ENCODE measurements around the gene CSNK2B. TPM values are rescaled to one million over a fixed set of nuclear protein-coding genes. Genes with fewer than 3 reads are reported as not detected.
"Not testable (repeated sequence)": the region's sequence is repeated elsewhere in the genome, so short reads cannot be mapped to it uniquely, and the experiment has no call there.

The CSNK2B gene
- total RNA-seq, 1 donor from 2014 or later = 96.3 TPM

- intact Hi-C loops (cut with DNase I) = loop anchor here (2.0 kb wide), 1 partner anchor 26 kb away; the partner anchor contains the start of gene DDAH2
- DNase-seq (ENCODE audit: low spot score) = peak; percentile 100
These were observed 37.2 kb downstream of the CSNK2B start, which contains the start of gene ABHD16A for GRCh38 chr6:31702819-31703716. Gene ABHD16A, minus strand, starts transcription at chr6:31703324. Its CDS starts 43 bp downstream, at chr6:31703281.

GRCh38 chr6:31705931-31706330 lies 40.1 kb downstream of the CSNK2B start:
- intact Hi-C loops (cut with DNase I) = no loop called here
- no peak for DNase-seq (ENCODE audit: low spot score)

GRCh38 chr6:31706599-31706998 lies 40.7 kb downstream of the CSNK2B start, which contains the start of gene LY6G6F:
Gene LY6G6F, plus strand, starts transcription at chr6:31706866. Its CDS starts 41 bp downstream, at chr6:31706907.
- DNase-seq (ENCODE audit: low spot score) = no peak

GRCh38 chr6:31707701-31708100 lies 41.8 kb downstream of the CSNK2B start:
- no peak for DNase-seq (ENCODE audit: low spot score)
- intact Hi-C loops (cut with DNase I) = no loop called here

More at GRCh38 chr6:31706599-31706998, 40.7 kb downstream of the CSNK2B start, which contains the start of gene LY6G6F:
- intact Hi-C loops (cut with DNase I) = no loop called here

DNA sequence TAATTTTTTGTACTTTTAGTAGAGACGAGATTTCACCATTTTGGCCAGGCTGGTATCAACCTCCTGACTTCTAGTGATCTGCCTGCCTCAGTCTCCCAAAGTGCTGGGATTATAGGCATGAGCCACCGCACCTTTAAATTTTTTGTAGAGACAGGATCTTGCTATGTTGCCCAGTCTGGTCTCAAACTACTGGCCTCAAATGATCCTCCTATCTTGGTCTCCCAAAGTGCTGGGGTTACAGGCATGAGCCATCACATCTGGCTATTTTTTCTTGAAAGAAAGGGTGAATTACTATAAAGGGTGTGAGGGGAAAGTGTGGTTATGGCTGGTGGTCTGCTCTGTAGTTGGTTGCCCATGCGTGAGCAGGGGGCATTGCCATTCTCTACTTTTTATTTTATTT lies 42.3 kb downstream of the CSNK2B start:
- intact Hi-C loops (cut with DNase I) = no loop called here

GRCh38 chr6:31709157-31709556 lies 43.3 kb downstream of the CSNK2B start:
- DNase-seq (ENCODE audit: low spot score); intact Hi-C loops (cut with DNase I): not testable (repeated sequence)

More for the DNA sequence above, 42.3 kb downstream of the CSNK2B start:
- no peak for DNase-seq (ENCODE audit: low spot score)

DNA sequence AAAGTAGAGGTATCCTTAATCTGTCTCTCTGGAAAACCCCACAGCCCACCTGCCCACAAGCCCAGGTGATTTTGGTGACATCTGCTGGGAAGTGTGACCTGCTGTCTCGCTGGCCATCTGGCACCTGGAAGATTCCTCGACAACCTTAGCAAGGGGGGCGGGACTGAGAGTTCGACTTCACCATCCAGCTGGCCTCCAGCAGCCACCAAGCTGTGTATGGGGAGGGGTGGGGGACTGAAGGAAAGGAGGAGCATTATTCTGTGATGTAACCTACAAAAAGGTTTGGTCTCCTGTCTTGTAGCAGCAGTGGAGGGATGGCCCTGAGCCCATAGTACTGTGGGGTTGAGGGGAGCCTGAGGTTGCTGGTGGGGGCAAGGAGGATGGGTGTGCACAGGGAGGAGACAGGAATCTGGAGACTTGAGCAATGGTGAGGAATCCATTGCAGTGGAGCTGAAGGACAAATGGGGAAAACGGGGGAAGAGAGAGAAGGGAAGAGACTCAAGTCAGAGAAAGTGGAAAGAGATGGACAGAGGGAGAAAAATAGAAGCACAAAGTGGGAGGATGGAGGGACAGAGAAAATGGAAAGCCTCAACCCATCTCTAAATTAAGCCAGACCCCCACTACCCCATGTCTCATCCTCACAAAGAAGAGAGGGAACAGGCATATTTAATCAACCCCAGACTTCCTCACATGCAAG lies 44.8 kb downstream of the CSNK2B start:
- no peak for DNase-seq (ENCODE audit: low spot score)
- intact Hi-C loops (cut with DNase I) = no loop called here

GRCh38 chr6:31711233-31711632 lies 45.4 kb downstream of the CSNK2B start:
- DNase-seq (ENCODE audit: low spot score) = no peak
- intact Hi-C loops (cut with DNase I) = no loop called here

DNA sequence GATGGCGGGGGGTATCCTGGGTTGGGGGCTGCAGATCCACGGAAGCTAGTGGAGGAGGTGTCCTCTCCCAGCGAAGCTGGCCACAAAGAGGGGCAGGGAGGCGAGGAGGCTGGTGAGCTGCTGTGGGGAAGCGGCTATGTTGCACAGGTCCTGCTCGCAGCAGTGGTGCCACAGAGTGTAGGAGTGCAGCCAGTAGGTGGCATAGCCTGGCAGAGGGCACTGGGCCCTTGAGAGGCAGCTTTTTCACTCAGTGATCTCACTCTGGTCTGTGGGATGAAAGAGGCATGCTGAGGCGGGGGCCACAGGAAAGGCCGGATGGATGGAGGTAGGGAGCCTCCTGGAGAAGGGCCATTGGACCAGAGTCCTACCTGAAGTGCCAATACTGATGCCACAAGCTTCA lies 46.4 kb downstream of the CSNK2B start:
- no peak for DNase-seq (ENCODE audit: low spot score)
- intact Hi-C loops (cut with DNase I) = no loop called here

DNA sequence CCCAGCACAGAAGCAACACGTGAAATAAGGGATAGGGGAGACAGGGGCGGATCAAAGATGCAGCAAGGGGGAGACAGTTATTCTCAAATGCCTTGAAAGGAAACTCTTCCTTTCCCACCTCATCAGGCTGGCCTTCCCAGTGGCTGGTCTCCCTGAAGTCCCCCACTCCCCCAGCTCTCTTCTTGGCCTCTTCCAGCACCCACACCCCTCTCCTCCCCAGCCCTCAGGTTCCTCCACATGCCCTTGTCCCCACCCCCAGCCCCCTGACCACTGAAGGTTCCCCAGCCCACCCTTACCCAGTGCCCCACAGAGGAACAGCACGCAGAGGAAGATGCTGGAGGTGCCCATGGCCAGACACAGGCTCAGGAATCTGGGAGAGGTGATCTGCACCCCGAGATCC lies 47.6 kb downstream of the CSNK2B start:
- intact Hi-C loops (cut with DNase I) = no loop called here

GRCh38 chr6:31713991-31714684 lies 48.3 kb downstream of the CSNK2B start:
- intact Hi-C loops (cut with DNase I) = no loop called here
- no peak for DNase-seq (ENCODE audit: low spot score)

More for the DNA sequence above, 47.6 kb downstream of the CSNK2B start:
- no peak for DNase-seq (ENCODE audit: low spot score)

DNA sequence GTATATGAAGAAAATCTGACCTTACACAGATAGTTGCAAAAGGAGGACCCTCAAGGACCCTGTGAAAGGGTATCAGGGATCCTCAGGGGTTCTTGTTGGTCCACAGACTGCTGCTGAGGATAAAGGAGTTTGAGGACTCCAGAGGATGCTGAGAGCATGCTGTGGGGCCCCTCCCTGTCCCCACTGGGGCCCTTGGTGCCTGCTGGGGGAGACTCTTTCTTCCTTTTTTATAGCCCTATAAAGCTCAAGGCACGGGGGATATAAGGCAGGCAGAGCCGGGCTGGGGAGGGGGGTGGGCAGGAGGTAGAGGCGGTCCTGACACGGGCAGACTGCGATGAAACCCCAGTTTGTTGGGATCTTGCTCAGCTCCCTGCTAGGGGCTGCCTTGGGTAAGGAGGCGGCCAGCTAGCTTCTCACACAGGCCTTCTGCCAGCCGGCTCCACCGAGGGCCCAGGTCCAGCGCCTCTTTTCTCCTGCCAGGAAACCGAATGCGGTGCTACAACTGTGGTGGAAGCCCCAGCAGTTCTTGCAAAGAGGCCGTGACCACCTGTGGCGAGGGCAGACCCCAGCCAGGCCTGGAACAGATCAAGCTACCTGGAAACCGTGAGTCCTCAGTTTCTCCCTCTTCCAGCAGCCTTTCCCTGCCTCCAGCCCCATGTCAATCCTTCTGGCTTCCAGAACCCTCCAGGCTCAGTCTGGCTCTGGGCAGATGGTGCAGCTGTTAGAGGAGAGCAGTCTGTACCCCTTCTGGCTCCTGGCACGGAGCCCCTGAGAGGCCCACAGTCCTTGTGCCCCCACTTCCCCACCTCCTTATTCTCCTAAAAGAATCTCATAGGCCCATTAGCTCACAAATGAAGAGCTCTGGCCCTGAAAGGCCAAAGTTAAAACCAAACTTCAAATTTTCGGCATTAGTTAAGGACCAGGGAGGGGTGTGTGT lies 49.4 kb downstream of the CSNK2B start, which contains the start of gene LY6G6D:
LY6G6D (plus strand) TSS at position 327 of the 937 bp plus-strand sequence; CDS start at position 335, 8 bp downstream.
- no peak for DNase-seq (ENCODE audit: low spot score)
- intact Hi-C loops (cut with DNase I) = no loop called here

DNA sequence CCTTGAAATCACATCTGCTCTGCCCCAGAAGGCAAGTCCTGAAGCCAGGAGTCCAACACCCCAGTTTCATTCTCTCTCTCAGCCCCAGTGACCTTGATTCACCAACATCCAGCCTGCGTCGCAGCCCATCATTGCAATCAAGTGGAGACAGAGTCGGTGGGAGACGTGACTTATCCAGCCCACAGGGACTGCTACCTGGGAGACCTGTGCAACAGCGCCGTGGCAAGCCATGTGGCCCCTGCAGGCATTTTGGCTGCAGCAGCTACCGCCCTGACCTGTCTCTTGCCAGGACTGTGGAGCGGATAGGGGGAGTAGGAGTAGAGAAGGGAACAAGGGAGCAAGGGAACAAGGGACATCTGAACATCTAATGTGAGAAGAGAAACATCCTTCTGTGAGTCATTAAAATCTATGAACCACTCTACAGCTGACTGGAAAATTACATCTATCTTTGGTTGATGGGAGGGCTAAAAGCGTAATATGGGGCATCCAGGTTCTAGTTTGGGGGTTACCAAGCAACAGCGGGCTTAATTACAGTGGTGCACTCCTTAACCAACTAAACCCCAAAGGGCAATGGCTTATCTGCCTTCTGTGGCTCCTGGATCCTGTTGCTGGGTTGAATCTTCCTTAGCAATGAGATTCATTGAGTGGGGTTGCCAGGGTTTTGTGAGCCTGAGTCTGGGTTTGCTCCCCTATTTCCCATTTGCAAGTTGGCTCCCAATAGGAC lies 51.8 kb downstream of the CSNK2B start:
- DNase-seq (ENCODE audit: low spot score) = no peak
- intact Hi-C loops (cut with DNase I) = no loop called here

- DNase-seq (ENCODE audit: low spot score) = no peak
- intact Hi-C loops (cut with DNase I) = no loop called here
These were observed 52.4 kb downstream of the CSNK2B start for GRCh38 chr6:31718265-31718664.

DNA sequence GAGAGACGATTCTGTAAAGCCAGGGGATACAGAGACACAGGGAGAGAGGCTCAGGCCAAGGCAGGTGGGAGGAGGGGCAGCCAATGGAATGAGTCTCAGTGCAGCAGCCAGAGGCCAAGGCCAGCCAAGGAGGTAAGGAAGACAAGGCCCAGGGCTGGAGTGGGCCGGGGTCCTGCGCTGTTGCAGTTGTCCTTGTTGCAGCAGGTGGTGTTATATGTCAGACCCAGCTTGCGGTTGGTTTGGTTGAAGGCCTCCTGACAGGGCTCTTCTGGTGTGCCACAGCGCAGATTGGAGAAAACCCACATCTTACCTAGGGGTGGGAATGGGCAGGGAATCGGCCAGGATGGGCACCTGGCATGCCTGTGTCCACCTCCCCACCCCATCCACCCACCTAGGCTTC lies 53.1 kb downstream of the CSNK2B start:
- intact Hi-C loops (cut with DNase I) = no loop called here
- DNase-seq (ENCODE audit: low spot score) = no peak
